Measurements from ENCODE around the gene GPNMB.

Gene GPNMB

DNA sequence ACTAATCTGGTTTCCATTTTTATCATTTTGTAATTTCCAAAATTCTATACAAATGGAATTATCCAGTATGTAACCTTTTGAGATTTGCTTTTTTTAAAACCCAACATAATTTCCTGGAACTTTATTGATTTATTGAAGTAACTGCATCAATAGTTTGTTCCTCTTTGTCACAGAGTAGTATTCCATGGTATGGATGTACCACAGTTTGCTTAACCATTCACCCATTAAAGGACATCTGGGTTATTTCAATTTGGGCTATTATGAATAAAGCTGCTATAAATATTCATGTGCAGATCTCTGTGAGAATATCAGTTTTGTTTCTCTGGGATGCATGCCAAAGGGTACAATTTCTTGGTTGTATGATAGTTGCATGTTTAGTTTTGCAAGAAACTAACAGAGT lies 2.9 kb downstream of the GPNMB start (continued):
- no peak for TF ChIP-seq KLF16 (tag by site-specific recombination; IDR thresholded peaks at IDR 0.05)
- TF ChIP-seq ZNF221 (tag by site-specific recombination; IDR thresholded peaks at IDR 0.05; ENCODE audit: borderline replicate concordance): no peak
- TF ChIP-seq ZNF621 (tag by site-specific recombination; IDR thresholded peaks at IDR 0.05): no peak
- no peak for TF ChIP-seq ZNF626 (tag by site-specific recombination; IDR thresholded peaks at IDR 0.05)

DNA sequence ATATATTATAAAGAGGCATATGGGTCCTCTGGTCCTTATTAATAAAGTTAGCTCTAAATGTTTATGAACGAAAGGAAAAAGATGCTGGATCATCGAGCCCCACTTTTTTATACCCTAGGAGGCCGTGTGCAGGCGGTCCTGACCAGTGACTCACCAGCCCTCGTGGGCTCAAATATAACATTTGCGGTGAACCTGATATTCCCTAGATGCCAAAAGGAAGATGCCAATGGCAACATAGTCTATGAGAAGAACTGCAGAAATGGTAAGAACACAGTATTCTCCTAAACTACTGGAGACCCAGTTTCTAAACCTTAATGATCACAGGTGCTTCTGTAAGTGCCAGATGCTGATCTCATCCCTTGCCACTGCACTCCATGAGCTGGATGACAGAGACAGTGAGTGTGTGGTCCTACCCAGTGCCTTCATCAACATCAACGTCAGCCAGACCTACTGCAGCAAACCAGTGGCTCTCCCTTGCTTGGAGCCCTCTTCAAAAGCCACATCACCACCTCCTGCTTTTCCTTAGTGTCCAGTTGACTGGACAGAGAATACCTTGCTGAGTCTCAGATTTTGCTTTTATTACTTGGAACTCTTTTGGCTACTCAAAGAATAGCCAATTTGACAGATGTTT lies 7.6 kb downstream of the GPNMB start:
- TF ChIP-seq ZNF239 (tag by site-specific recombination; IDR thresholded peaks at IDR 0.05): no peak
- ChIA-PET POLR2A (no interaction called here), CTCF (interaction anchor here (0.6 to 1.2 kb wide), 4 partner anchors 10 to 693 kb away, joined by 3 to 4 read pairs (median 4); no protein-coding TSS in a partner anchor)
- no peaks in the 10 kb centered on the region for H3K36me3 ChIP-seq (ENCODE audit: control insufficient read depth in 2 of 2, insufficient read depth in 1 of 2, low read length in 2 of 2)
- no peak overlapping the region for H3K27ac ChIP-seq (ENCODE audit: extremely low read depth, low read depth, low read length)
- no peak overlapping the region for H3K4me3 ChIP-seq (ENCODE audit: low read depth, low read length)
- H3K9me3 ChIP-seq (ENCODE audit: control insufficient read depth, insufficient read depth, low read depth, low read length): no peaks in the 10 kb centered on the region
- no peaks in the 10 kb centered on the region for H3K4me1 ChIP-seq (ENCODE audit: control insufficient read depth, insufficient read depth, low read length)

DNA sequence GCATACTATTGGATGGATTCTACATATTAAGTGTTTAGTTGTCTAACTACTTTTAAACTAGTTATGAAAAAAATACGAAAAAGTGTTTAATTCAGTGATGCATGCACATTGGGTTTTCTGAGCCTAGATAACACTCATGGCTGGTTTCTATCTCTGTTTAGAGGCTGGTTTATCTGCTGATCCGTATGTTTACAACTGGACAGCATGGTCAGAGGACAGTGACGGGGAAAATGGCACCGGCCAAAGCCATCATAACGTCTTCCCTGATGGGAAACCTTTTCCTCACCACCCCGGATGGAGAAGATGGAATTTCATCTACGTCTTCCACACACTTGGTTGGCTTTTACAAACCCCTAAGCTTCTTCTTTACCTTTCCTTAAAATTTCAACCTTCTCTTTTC lies 10.2 kb downstream of the GPNMB start:
- TF ChIP-seq ZFP41 (tag by site-specific recombination; IDR thresholded peaks at IDR 0.05; ENCODE audit: borderline replicate concordance): no peak
- no peaks in the 10 kb centered on the region for H3K36me3 ChIP-seq (ENCODE audit: control insufficient read depth in 2 of 2, insufficient read depth in 1 of 2, low read length in 2 of 2)
- H3K27ac ChIP-seq (ENCODE audit: extremely low read depth, low read depth, low read length): no peak overlapping the region
- no peak overlapping the region for H3K4me3 ChIP-seq (ENCODE audit: low read depth, low read length)
- CTCF ChIA-PET: interaction anchor here (0.6 to 1.2 kb wide), 3 partner anchors 20 to 313 kb away, joined by 3 to 5 read pairs (median 3); partner anchors contain the start of gene IGF2BP3
- POLR2A ChIA-PET: no interaction called here
- H3K9me3 ChIP-seq (ENCODE audit: control insufficient read depth, insufficient read depth, low read depth, low read length): no peaks in the 10 kb centered on the region
- no peaks in the 10 kb centered on the region for H3K4me1 ChIP-seq (ENCODE audit: control insufficient read depth, insufficient read depth, low read length)

DNA sequence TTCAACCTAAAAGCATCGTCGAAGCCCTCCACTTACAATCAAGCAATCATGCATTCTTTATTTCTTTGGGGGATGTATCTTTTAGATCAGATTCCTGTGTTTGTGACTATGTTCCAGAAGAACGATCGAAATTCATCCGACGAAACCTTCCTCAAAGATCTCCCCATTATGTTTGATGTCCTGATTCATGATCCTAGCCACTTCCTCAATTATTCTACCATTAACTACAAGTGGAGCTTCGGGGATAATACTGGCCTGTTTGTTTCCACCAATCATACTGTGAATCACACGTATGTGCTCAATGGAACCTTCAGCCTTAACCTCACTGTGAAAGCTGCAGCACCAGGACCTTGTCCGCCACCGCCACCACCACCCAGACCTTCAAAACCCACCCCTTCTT lies 13.8 kb downstream of the GPNMB start:
- Histone ChIP-seq H3K9me3 (ENCODE audit: control insufficient read depth, insufficient read depth, low read depth, low read length) (no peaks in the 10 kb centered on the region), H3K36me3 (ENCODE audit: control insufficient read depth in 2 of 2, insufficient read depth in 1 of 2, low read length in 2 of 2) (no peaks in the 10 kb centered on the region; a peak in 1 of 3 replicates), H3K4me1 (ENCODE audit: control insufficient read depth, insufficient read depth, low read length) (no peaks in the 10 kb centered on the region), H3K27ac (ENCODE audit: extremely low read depth, low read depth, low read length) (no peak overlapping the region), H3K4me3 (ENCODE audit: low read depth, low read length) (no peak overlapping the region)
- TF ChIP-seq ZFP41 (tag by site-specific recombination; IDR thresholded peaks at IDR 0.05; ENCODE audit: borderline replicate concordance) (no peak), ZSCAN30 (tag by site-specific recombination; IDR thresholded peaks at IDR 0.05) (no peak), ZNF610 (tag by site-specific recombination; IDR thresholded peaks at IDR 0.05; ENCODE audit: borderline replicate concordance) (no peak), ZBTB17 (tag by site-specific recombination; IDR thresholded peaks at IDR 0.05) (no peak), ZNF510 (tag by site-specific recombination; IDR thresholded peaks at IDR 0.05; ENCODE audit: insufficient replicate concordance) (no peak), ZNF837 (tag by site-specific recombination; IDR thresholded peaks at IDR 0.05) (no peak), ZNF600 (tag by site-specific recombination; IDR thresholded peaks at IDR 0.05) (no peak), REPIN1 (tag by site-specific recombination; IDR thresholded peaks at IDR 0.05; ENCODE audit: low read depth) (no peak), KLF8 (tag by site-specific recombination; IDR thresholded peaks at IDR 0.05) (no peak), ZNF624 (tag by site-specific recombination; IDR thresholded peaks at IDR 0.05) (no peak), ZNF785 (tag by site-specific recombination; IDR thresholded peaks at IDR 0.05) (no peak), SCRT1 (tag by site-specific recombination; IDR thresholded peaks at IDR 0.05; ENCODE audit: borderline replicate concordance) (no peak), ZNF138 (tag by site-specific recombination; IDR thresholded peaks at IDR 0.05; ENCODE audit: borderline replicate concordance) (no peak), SALL2 (tag by site-specific recombination; IDR thresholded peaks at IDR 0.05; ENCODE audit: borderline replicate concordance) (no peak), TRIM28 (IDR thresholded peaks at IDR 0.05; ENCODE audit: borderline replicate concordance, low read length) (no peak), ZNF211 (tag by site-specific recombination; IDR thresholded peaks at IDR 0.05; ENCODE audit: low read depth) (no peak)
- TF ChIP-seq, protein P1, sequence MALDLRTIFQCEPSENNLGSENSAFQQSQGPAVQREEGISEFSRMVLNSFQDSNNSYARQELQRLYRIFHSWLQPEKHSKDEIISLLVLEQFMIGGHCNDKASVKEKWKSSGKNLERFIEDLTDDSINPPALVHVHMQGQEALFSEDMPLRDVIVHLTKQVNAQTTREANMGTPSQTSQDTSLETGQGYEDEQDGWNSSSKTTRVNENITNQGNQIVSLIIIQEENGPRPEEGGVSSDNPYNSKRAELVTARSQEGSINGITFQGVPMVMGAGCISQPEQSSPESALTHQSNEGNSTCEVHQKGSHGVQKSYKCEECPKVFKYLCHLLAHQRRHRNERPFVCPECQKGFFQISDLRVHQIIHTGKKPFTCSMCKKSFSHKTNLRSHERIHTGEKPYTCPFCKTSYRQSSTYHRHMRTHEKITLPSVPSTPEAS (tag by site-specific recombination; IDR thresholded peaks at IDR 0.05): no peak
- ChIA-PET POLR2A (no interaction called here), CTCF (interaction anchor here (0.6 to 7.6 kb wide), 10 partner anchors 11 to 338 kb away, joined by 3 to 92 read pairs (median 3); no protein-coding TSS in a partner anchor)

Data from HEK293 (cell line).